DMS153 (cell line): ENCODE measurements around the gene DCAF4.

ENCODE experiments used
- DNase-seq: peaks from one replicate; lab custom pipeline; 2025; lab: John Stamatoyannopoulos, UW

The DCAF4 gene

GRCh38 chr14:72894623-72895378, 31.5 kb upstream of the DCAF4 start:
- DNase-seq, result no peak

- DNase-seq, result no peak
Observed at GRCh38 chr14:72898448-72898847, 27.8 kb upstream of the DCAF4 start.

DNA sequence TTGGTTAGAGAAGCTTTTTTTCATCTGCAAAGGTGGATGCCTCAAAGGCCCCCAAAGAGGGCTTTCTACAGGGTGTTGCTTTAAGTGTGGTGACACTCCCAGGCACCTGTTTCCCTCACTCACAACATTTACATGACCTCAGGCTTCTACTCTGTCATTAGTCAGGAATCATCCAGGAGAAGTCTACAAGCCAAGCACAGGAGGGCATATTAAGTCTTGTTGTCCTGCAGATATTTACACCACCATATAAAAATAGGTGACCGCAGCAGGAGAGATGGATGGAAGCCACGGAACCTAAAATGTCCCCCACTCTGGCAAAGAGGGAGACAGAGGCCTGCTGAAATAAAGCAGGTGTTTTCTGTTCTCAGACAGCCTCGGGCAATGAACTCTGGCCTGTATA, 24.9 kb upstream of the DCAF4 start:
- no peak for DNase-seq

GRCh38 chr14:72902801-72903530, 23.3 kb upstream of the DCAF4 start:
- DNase-seq, result no peak

DNA sequence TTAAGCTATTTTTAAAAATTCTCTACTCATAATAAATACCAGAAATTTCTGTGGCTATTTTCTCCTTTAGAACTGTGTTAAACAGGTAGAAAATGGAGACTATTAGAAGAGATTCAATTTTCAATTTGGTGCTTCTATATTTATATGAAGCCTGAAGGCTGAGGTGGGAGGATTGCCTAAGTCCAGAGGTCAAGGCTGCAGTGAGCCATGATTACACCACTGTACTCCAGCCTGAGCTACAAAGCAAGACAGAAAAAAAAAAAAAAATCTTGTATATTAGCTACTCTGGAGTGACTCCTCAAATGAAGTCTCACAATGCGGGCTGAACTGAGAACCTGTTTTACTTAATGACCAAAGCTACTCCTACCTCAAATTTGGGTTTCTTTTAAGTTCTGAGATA, 22.5 kb upstream of the DCAF4 start:
- no peak for DNase-seq

GRCh38 chr14:72904218-72904617, 22.0 kb upstream of the DCAF4 start:
- DNase-seq, result no peak

GRCh38 chr14:72904840-72905561, 21.3 kb upstream of the DCAF4 start:
- DNase-seq, result peak; percentile 16

DNA sequence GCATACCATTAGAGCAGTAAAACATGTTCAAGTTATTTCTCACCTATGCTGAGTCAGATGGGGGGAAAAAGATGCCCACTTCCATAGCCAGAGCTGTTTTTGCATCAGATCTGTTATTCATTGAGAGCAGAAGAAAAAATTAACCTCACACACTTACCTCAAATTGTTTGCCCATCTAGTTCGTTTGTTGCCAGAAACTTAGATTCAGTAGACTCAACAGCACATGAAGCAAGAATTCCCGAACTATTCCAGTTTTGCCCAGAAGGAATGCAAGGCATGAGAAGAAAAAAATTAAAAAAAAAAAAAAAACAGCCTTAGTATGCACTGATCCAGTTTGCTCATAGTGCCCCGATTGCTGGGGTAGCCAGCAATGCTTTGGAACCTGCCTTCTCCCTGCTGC, 19.9 kb upstream of the DCAF4 start:
- no peak for DNase-seq

DNA sequence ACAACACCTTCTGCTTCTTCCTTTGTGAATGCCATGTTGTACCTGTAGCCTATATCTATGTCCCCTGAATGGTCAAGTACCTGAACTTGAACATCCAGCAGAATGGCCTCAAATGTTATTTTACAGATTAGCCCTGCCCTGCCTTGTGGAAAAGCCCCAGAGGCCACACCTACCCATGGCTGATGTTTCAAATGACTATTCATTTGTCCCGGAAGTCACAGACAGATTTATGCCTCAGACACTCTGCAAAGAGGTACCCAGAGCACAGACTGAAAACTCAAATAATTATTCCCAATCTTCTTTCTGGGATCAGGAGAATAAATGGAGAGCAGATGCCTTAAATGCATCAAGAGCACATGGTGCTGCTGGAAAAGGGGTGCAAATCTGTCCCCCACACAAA, 19.4 kb upstream of the DCAF4 start:
- no peak for DNase-seq

DNA sequence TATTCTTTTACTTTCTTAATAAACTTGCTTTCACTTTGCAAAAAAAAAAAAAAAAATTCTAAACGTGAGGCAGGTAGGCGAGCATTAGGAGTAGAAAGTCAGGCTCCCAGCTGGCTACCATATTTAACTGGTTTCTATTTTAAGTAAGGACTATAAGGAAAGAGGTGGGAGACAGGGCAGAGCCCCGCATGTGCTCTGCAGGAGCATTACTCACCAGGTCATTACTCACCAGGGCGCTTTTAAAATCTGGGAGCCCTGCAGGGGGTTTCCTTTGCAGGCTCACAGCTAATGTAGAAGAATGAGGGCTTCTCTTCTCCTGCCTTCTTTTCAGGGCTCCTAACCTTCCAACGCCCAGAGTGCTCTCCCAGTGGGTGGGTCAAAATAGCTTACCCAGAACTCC, 18.4 kb upstream of the DCAF4 start:
- no peak for DNase-seq

- no peak for DNase-seq
Observed at GRCh38 chr14:72909163-72909562, 17.1 kb upstream of the DCAF4 start.

DNA sequence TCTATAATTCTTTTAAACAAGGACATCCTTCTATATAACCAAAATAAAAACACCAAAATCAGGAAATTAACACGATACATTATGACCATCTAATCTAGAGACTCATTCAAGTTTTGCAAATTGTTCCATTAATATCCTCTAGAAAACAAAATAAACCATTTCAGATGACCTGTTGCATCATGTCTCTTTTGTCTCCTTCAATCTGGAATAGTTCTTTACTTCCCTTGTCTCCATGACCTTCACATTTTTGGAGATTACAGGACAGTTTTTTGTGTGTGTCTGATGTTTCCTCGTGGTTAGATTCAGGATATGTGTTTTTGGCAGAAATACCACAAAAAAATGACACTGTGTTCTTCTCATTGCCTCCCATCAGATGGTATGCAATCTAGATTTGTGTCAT, 12.5 kb upstream of the DCAF4 start:
- no peak for DNase-seq

- no peak for DNase-seq
Observed at GRCh38 chr14:72916174-72916573, 10.1 kb upstream of the DCAF4 start.

DNA sequence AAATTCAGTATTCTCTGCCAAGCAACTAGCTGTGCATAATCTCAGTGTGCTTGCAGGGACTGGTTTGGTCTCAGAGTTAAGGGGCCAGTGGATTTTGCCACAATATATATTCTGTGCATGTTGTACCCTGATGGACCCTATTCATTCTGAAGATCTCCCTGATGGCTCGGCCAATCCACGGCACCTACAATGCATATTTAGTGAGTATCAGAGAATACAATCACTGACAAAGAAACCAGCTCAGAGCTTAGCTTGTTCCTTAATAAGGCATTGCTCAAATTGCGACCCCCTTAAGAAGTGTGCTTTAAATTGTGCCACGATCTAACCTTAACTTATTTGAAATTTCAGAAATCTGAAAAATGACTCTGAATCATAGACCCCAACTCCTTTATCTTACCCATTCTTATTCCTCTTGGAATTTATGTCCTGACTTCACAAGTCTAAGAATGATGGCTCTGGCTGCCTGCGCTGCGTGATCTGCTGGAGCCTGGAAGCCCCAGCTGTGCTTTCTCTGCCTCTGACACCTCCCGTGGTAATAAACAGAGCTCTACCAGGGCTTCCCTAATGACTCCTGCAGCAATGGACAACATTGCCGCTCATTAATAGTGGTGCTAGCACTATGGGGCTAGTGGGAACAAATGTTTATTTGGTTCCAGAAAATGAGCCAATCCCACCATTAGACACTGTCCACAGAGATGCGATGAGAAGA, 9.0 kb upstream of the DCAF4 start:
- no peak for DNase-seq

DNA sequence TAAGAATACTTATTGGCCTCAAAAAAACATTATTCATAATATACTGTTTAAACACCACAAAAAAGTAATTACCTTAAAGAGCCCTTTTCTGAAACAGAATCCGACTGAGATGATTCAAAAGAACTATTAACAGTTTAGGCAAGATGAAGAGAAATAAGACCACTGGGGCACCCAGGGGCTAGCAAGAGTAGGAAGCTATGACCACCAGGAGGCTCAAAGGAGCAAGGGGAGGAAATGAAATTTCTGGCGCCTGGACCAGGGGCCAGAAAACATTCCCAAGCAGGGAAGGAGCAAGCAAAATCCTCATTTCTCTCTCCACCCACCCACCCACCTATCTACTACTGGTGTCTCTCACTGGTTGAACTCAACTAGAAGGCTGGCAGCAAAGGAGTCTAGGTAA, 6.3 kb upstream of the DCAF4 start:
- no peak for DNase-seq

DNA sequence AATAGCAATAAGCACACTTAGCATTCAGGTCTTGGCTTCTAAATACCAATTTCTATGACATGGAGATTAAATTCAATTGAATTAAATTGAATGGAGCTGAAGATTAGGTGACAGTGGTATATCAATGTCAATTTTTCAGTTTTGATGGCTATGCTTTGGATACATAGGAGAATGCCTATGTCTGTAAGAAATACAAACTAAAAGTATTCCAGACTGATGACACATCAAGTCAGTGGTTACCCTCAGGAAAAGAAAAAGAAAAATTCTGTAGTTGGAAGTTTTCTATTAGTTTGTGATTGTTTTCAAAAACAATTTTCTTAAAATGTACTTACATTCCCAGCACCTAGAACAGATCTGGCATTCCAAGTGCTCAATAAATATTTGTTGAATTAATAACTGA, 4.9 kb upstream of the DCAF4 start:
- no peak for DNase-seq

GRCh38 chr14:72924337-72924736, 1.9 kb upstream of the DCAF4 start:
- DNase-seq, result no peak

GRCh38 chr14:72925171-72925759, 999 bp upstream of the DCAF4 start:
- DNase-seq, result no peak

- no peak for DNase-seq
Observed at GRCh38 chr14:72925815-72926291, 411 bp upstream of the DCAF4 start.

- no peak for DNase-seq
Observed at GRCh38 chr14:72928872-72929271, 2.6 kb downstream of the DCAF4 start.

DNA sequence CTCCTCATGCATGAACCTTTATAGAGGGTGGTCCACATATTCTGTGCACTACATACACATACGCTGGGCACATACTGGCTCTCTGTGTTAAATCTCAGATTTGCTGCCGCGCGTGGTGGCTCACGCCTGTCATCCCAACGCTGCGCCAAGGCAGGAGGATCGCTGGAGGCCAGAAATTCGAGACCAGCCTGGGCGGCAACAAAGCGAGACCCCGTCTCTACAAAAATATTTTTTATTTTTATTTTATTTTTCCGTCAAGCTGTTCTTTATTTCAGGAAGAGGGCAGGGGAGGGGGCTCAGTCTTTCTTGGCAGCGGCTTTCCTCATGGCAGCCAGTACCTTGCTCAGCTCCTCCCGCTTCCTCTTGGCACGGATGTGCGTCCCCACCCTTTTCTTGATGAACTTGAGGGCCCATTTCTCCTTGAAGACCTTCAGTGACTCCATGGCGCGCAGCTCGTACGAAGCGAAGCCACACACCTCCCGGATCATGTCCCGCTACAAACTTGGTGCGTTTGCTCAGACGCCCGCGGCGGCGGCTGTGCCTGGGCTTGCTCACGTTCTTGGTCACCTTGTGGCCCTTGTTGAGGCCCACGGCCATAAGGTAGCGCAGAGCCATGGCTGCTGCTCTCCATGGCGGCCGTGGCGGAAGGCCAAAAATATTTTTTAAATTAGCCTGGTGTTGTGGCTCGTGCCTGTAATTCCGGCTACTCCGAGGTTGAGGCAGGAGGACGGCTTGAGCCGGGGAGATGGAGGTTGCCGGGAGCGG, 3.2 kb downstream of the DCAF4 start:
- DNase-seq, result no peak
